ENCODE measurements around the gene AQP1.

The AQP1 gene

GRCh38 chr7:30950197-30950596 lies 38.5 kb downstream of the AQP1 start:
- no peak for DNase-seq

GRCh38 chr7:30954914-30955313 lies 43.3 kb downstream of the AQP1 start:
- DNase-seq = no peak
- H3K27me3 ChIP-seq (replicated peaks; ENCODE audit: control insufficient read depth, insufficient read depth, low read length, poor library complexity, severe bottlenecking) = no peaks in the 10 kb centered on the region
- no peaks in the 10 kb centered on the region for H3K9me3 ChIP-seq (ENCODE audit: control insufficient read depth, low read length)
- H3K4me1 ChIP-seq (ENCODE audit: control insufficient read depth, insufficient read depth, low read length, poor library complexity, severe bottlenecking) = no peaks in the 10 kb centered on the region
- H3K36me3 ChIP-seq (ENCODE audit: control insufficient read depth, insufficient read depth, low read length) = no peaks in the 10 kb centered on the region
- no peak overlapping the region for H3K27ac ChIP-seq (ENCODE audit: insufficient read depth, low read length, poor library complexity, severe bottlenecking)
- no peak overlapping the region for H3K4me3 ChIP-seq (ENCODE audit: insufficient read depth, low read depth, low read length, poor library complexity, severe bottlenecking)

More at GRCh38 chr7:30950197-30950596, 38.5 kb downstream of the AQP1 start:
- Histone ChIP-seq H3K27ac (ENCODE audit: insufficient read depth, low read length, poor library complexity, severe bottlenecking) (no peak overlapping the region), H3K4me3 (ENCODE audit: insufficient read depth, low read depth, low read length, poor library complexity, severe bottlenecking) (no peak overlapping the region), H3K36me3 (ENCODE audit: control insufficient read depth, insufficient read depth, low read length) (no peaks in the 10 kb centered on the region), H3K9me3 (ENCODE audit: control insufficient read depth, low read length) (no peaks in the 10 kb centered on the region), H3K27me3 (replicated peaks; ENCODE audit: control insufficient read depth, insufficient read depth, low read length, poor library complexity, severe bottlenecking) (no peaks in the 10 kb centered on the region), H3K4me1 (ENCODE audit: control insufficient read depth, insufficient read depth, low read length, poor library complexity, severe bottlenecking) (no peaks in the 10 kb centered on the region)

GRCh38 chr7:30956704-30957103 lies 45.1 kb downstream of the AQP1 start:
- Histone ChIP-seq H3K27ac (ENCODE audit: insufficient read depth, low read length, poor library complexity, severe bottlenecking) (no peak overlapping the region), H3K36me3 (ENCODE audit: control insufficient read depth, insufficient read depth, low read length) (no peaks in the 10 kb centered on the region), H3K4me1 (ENCODE audit: control insufficient read depth, insufficient read depth, low read length, poor library complexity, severe bottlenecking) (no peaks in the 10 kb centered on the region), H3K4me3 (ENCODE audit: insufficient read depth, low read depth, low read length, poor library complexity, severe bottlenecking) (no peak overlapping the region), H3K27me3 (replicated peaks; ENCODE audit: control insufficient read depth, insufficient read depth, low read length, poor library complexity, severe bottlenecking) (no peaks in the 10 kb centered on the region), H3K9me3 (ENCODE audit: control insufficient read depth, low read length) (no peaks in the 10 kb centered on the region)
- DNase-seq = no peak

GRCh38 chr7:30963842-30964241 lies 52.2 kb downstream of the AQP1 start, which contains the start of gene GHRHR:
Gene GHRHR, plus strand, starts transcription at chr7:30963953. Its CDS starts 116 bp downstream, at chr7:30964069.
- H3K4me1 ChIP-seq (ENCODE audit: control insufficient read depth, insufficient read depth, low read length, poor library complexity, severe bottlenecking) = no peaks in the 10 kb centered on the region
- H3K36me3 ChIP-seq (ENCODE audit: control insufficient read depth, insufficient read depth, low read length) = no peaks in the 10 kb centered on the region
- no peaks in the 10 kb centered on the region for H3K9me3 ChIP-seq (ENCODE audit: control insufficient read depth, low read length)
- DNase-seq = no peak
- H3K27me3 ChIP-seq (replicated peaks; ENCODE audit: control insufficient read depth, insufficient read depth, low read length, poor library complexity, severe bottlenecking) = no peaks in the 10 kb centered on the region
- no peak within 1 kb of the TSS for H3K4me3 ChIP-seq (ENCODE audit: insufficient read depth, low read depth, low read length, poor library complexity, severe bottlenecking)
- no peak within 1 kb of the TSS for H3K27ac ChIP-seq (ENCODE audit: insufficient read depth, low read length, poor library complexity, severe bottlenecking)

GRCh38 chr7:30965372-30965771 lies 53.7 kb downstream of the AQP1 start:
- H3K27me3 ChIP-seq (replicated peaks; ENCODE audit: control insufficient read depth, insufficient read depth, low read length, poor library complexity, severe bottlenecking) = no peaks in the 10 kb centered on the region
- H3K4me3 ChIP-seq (ENCODE audit: insufficient read depth, low read depth, low read length, poor library complexity, severe bottlenecking) = no peak overlapping the region
- no peak for DNase-seq

GRCh38 chr7:30965883-30966282 lies 54.2 kb downstream of the AQP1 start:
- DNase-seq = no peak
- Histone ChIP-seq H3K36me3 (ENCODE audit: control insufficient read depth, insufficient read depth, low read length) (no peaks in the 10 kb centered on the region), H3K27me3 (replicated peaks; ENCODE audit: control insufficient read depth, insufficient read depth, low read length, poor library complexity, severe bottlenecking) (no peaks in the 10 kb centered on the region), H3K27ac (ENCODE audit: insufficient read depth, low read length, poor library complexity, severe bottlenecking) (no peak overlapping the region), H3K4me1 (ENCODE audit: control insufficient read depth, insufficient read depth, low read length, poor library complexity, severe bottlenecking) (no peaks in the 10 kb centered on the region), H3K9me3 (ENCODE audit: control insufficient read depth, low read length) (no peaks in the 10 kb centered on the region), H3K4me3 (ENCODE audit: insufficient read depth, low read depth, low read length, poor library complexity, severe bottlenecking) (no peak overlapping the region)

More at GRCh38 chr7:30965372-30965771, 53.7 kb downstream of the AQP1 start:
- Histone ChIP-seq H3K4me1 (ENCODE audit: control insufficient read depth, insufficient read depth, low read length, poor library complexity, severe bottlenecking) (no peaks in the 10 kb centered on the region), H3K27ac (ENCODE audit: insufficient read depth, low read length, poor library complexity, severe bottlenecking) (no peak overlapping the region), H3K36me3 (ENCODE audit: control insufficient read depth, insufficient read depth, low read length) (no peaks in the 10 kb centered on the region), H3K9me3 (ENCODE audit: control insufficient read depth, low read length) (no peaks in the 10 kb centered on the region)

- no peak overlapping the region for H3K27ac ChIP-seq (ENCODE audit: insufficient read depth, low read length, poor library complexity, severe bottlenecking)
- H3K27me3 ChIP-seq (replicated peaks; ENCODE audit: control insufficient read depth, insufficient read depth, low read length, poor library complexity, severe bottlenecking) = no peaks in the 10 kb centered on the region
- H3K4me3 ChIP-seq (ENCODE audit: insufficient read depth, low read depth, low read length, poor library complexity, severe bottlenecking) = no peak overlapping the region
Observed at GRCh38 chr7:30968294-30968693, 56.6 kb downstream of the AQP1 start.

GRCh38 chr7:30968747-30969603 lies 57.3 kb downstream of the AQP1 start:
- H3K27ac ChIP-seq (ENCODE audit: insufficient read depth, low read length, poor library complexity, severe bottlenecking) = no peak overlapping the region
- no peaks in the 10 kb centered on the region for H3K27me3 ChIP-seq (replicated peaks; ENCODE audit: control insufficient read depth, insufficient read depth, low read length, poor library complexity, severe bottlenecking)

More at GRCh38 chr7:30968294-30968693, 56.6 kb downstream of the AQP1 start:
- H3K4me1 ChIP-seq (ENCODE audit: control insufficient read depth, insufficient read depth, low read length, poor library complexity, severe bottlenecking) = no peaks in the 10 kb centered on the region
- H3K36me3 ChIP-seq (ENCODE audit: control insufficient read depth, insufficient read depth, low read length) = no peaks in the 10 kb centered on the region
- DNase-seq = no peak
- H3K9me3 ChIP-seq (ENCODE audit: control insufficient read depth, low read length) = no peaks in the 10 kb centered on the region

GRCh38 chr7:30969604-30969970 lies 57.9 kb downstream of the AQP1 start:
- Histone ChIP-seq H3K4me1 (ENCODE audit: control insufficient read depth, insufficient read depth, low read length, poor library complexity, severe bottlenecking) (no peaks in the 10 kb centered on the region), H3K36me3 (ENCODE audit: control insufficient read depth, insufficient read depth, low read length) (no peaks in the 10 kb centered on the region), H3K27me3 (replicated peaks; ENCODE audit: control insufficient read depth, insufficient read depth, low read length, poor library complexity, severe bottlenecking) (no peaks in the 10 kb centered on the region), H3K27ac (ENCODE audit: insufficient read depth, low read length, poor library complexity, severe bottlenecking) (no peak overlapping the region), H3K9me3 (ENCODE audit: control insufficient read depth, low read length) (no peaks in the 10 kb centered on the region), H3K4me3 (ENCODE audit: insufficient read depth, low read depth, low read length, poor library complexity, severe bottlenecking) (no peak overlapping the region)
- no peak for DNase-seq

More at GRCh38 chr7:30968747-30969603, 57.3 kb downstream of the AQP1 start:
- Histone ChIP-seq H3K4me1 (ENCODE audit: control insufficient read depth, insufficient read depth, low read length, poor library complexity, severe bottlenecking) (no peaks in the 10 kb centered on the region), H3K4me3 (ENCODE audit: insufficient read depth, low read depth, low read length, poor library complexity, severe bottlenecking) (no peak overlapping the region), H3K36me3 (ENCODE audit: control insufficient read depth, insufficient read depth, low read length) (no peaks in the 10 kb centered on the region), H3K9me3 (ENCODE audit: control insufficient read depth, low read length) (no peaks in the 10 kb centered on the region)
- DNase-seq = no peak

GRCh38 chr7:30970074-30970473 lies 58.4 kb downstream of the AQP1 start:
- Histone ChIP-seq H3K4me3 (ENCODE audit: insufficient read depth, low read depth, low read length, poor library complexity, severe bottlenecking) (no peak overlapping the region), H3K27me3 (replicated peaks; ENCODE audit: control insufficient read depth, insufficient read depth, low read length, poor library complexity, severe bottlenecking) (no peaks in the 10 kb centered on the region), H3K9me3 (ENCODE audit: control insufficient read depth, low read length) (no peaks in the 10 kb centered on the region), H3K27ac (ENCODE audit: insufficient read depth, low read length, poor library complexity, severe bottlenecking) (no peak overlapping the region), H3K4me1 (ENCODE audit: control insufficient read depth, insufficient read depth, low read length, poor library complexity, severe bottlenecking) (no peaks in the 10 kb centered on the region), H3K36me3 (ENCODE audit: control insufficient read depth, insufficient read depth, low read length) (no peaks in the 10 kb centered on the region)
- no peak for DNase-seq

Measured in effector memory CD4-positive, alpha-beta T cell (primary cell).